GM12865 (cell line): ENCODE measurements around the gene EPB41.

Experiments
- DNase-seq: peaks from one replicate; pipeline ENCODE4 v3.0.0; 2010; ENCODE audit warnings: low read depth
- H3K4me3 ChIP-seq: 2 replicates; pipeline ENCODE4 v1.5.1; 2011; ENCODE audit warnings: mild to moderate bottlenecking, low read depth, low read length, control low read depth
- CTCF ChIP-seq: IDR thresholded peaks from 2 replicates; pipeline ENCODE4 v1.5.1; 2011; ENCODE audit warnings: low read length, control low read depth, low read depth, inconsistent platforms; ENCODE audit not compliant: insufficient read depth; ENCODE audit errors: missing control alignments

The EPB41 gene

GRCh38 chr1:28890836-28891235 lies 23.5 kb upstream of the EPB41 start:
- no peak overlapping the region for H3K4me3 ChIP-seq
- no peak for TF ChIP-seq CTCF
- DNase-seq: no peak

GRCh38 chr1:28891256-28891655 lies 23.1 kb upstream of the EPB41 start:
- no peak for DNase-seq
- no peak overlapping the region for H3K4me3 ChIP-seq
- TF ChIP-seq CTCF: no peak

- peak; percentile 35 for DNase-seq
- no peak overlapping the region for H3K4me3 ChIP-seq
- peak; percentile 43 for TF ChIP-seq CTCF
These were observed 20.8 kb upstream of the EPB41 start for GRCh38 chr1:28893403-28894102.

- no peak overlapping the region for H3K4me3 ChIP-seq
- DNase-seq: no peak
- no peak for TF ChIP-seq CTCF
These were observed 19.6 kb upstream of the EPB41 start for GRCh38 chr1:28894785-28895184.

GRCh38 chr1:28895896-28896608 lies 18.3 kb upstream of the EPB41 start:
- no peak for DNase-seq
- no peak overlapping the region for H3K4me3 ChIP-seq
- TF ChIP-seq CTCF: no peak

GRCh38 chr1:28896609-28896986 lies 17.8 kb upstream of the EPB41 start:
- no peak for TF ChIP-seq CTCF
- no peak overlapping the region for H3K4me3 ChIP-seq
- no peak for DNase-seq
